ENCODE measurements around the gene PRUNE2.
"Not testable (repeated sequence)": the region's sequence is repeated elsewhere in the genome, so short reads cannot be mapped to it uniquely, and the experiment has no call there.

Gene PRUNE2

GRCh38 chr9:76600007-76600615 lies 305.8 kb downstream of the PRUNE2 start:
- no peak for DNase-seq (ENCODE audit: low spot score)

- DNase-seq (ENCODE audit: low spot score), result no peak
These were observed 306.9 kb downstream of the PRUNE2 start for GRCh38 chr9:76598981-76599380.

- no peak for DNase-seq (ENCODE audit: low spot score)
These were observed 310.3 kb downstream of the PRUNE2 start for GRCh38 chr9:76595645-76596044.

GRCh38 chr9:76594764-76595424 lies 311.0 kb downstream of the PRUNE2 start:
- DNase-seq (ENCODE audit: low spot score), result no peak

GRCh38 chr9:76593961-76594735 lies 311.8 kb downstream of the PRUNE2 start:
- DNase-seq (ENCODE audit: low spot score), result not testable (repeated sequence)

GRCh38 chr9:76592974-76593347 lies 313.0 kb downstream of the PRUNE2 start:
- no peak for DNase-seq (ENCODE audit: low spot score)

- no peak for DNase-seq (ENCODE audit: low spot score)
These were observed 313.6 kb downstream of the PRUNE2 start for GRCh38 chr9:76592091-76592973.

- DNase-seq (ENCODE audit: low spot score), result no peak
These were observed 314.5 kb downstream of the PRUNE2 start for GRCh38 chr9:76591256-76591950.

GRCh38 chr9:76588316-76588715 lies 317.6 kb downstream of the PRUNE2 start:
- no peak for DNase-seq (ENCODE audit: low spot score)

GRCh38 chr9:76586390-76587314 lies 319.3 kb downstream of the PRUNE2 start:
- DNase-seq (ENCODE audit: low spot score), result no peak

- DNase-seq (ENCODE audit: low spot score), result no peak
These were observed 320.2 kb downstream of the PRUNE2 start for GRCh38 chr9:76585487-76586389.

- no peak for DNase-seq (ENCODE audit: low spot score)
These were observed 322.7 kb downstream of the PRUNE2 start for GRCh38 chr9:76583256-76583655.

GRCh38 chr9:76581731-76582130 lies 324.2 kb downstream of the PRUNE2 start:
- no peak for DNase-seq (ENCODE audit: low spot score)

- no peak for DNase-seq (ENCODE audit: low spot score)
These were observed 325.1 kb downstream of the PRUNE2 start for GRCh38 chr9:76580820-76581219.

GRCh38 chr9:76580188-76580587 lies 325.7 kb downstream of the PRUNE2 start:
- no peak for DNase-seq (ENCODE audit: low spot score)

GRCh38 chr9:76576344-76576743 lies 329.6 kb downstream of the PRUNE2 start:
- DNase-seq (ENCODE audit: low spot score), result no peak

GRCh38 chr9:76575761-76576160 lies 330.2 kb downstream of the PRUNE2 start:
- DNase-seq (ENCODE audit: low spot score), result no peak

GRCh38 chr9:76573905-76574760 lies 331.8 kb downstream of the PRUNE2 start:
- DNase-seq (ENCODE audit: low spot score), result no peak

All from hematopoietic multipotent progenitor cell treated with erythropoietin and hydrocortisone succinate and interleukin-3 and kit ligand, for 17 days (in vitro differentiated cells).